ENCODE data around the gene CNTN5.
"Not testable (repeated sequence)": the region's sequence is repeated elsewhere in the genome, so short reads cannot be mapped to it uniquely, and the experiment has no call there.

Gene CNTN5

DNA sequence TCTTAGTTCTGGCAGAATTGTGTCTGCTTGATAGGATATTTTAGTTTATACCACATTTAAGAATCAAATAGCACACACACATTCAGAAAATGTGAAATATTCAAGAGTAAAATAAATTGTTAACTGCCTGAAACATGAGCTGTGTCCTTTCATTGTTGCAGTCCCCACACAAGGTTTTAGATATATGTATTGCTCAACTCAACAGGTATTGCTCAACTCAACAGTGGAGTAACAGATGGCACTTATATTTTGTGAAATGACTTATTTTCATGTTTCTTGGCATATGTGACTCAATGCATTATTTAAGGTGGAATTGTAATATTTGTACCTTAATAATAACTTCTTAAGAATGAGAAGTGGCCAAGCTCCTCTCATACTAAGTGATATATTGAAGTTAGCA, 760.3 kb downstream of the CNTN5 start:
- DNase-seq (ENCODE audit: low read depth) = no peak

- no peak for DNase-seq (ENCODE audit: low read depth)
Measured at GRCh38 chr11:99791354-99791753, 770.6 kb downstream of the CNTN5 start.

DNA sequence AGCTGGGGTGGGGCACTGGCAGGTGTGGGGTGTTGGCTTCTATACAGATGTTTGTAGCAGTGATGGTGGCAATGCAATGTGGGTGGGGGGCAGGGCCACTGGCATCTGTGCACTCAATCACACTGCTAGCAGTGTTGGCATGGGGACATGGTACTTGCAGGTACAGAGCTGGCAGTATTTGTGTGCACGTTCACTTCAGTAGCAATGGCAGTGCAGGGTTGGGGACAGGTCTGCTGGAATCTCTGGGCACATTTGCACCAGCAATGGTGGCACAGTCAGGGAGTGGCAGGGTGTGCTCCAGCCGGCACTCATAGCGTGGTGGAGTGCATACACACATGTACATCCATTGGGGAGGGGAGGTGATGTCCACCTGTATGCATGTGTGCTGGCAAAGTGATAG, 775.2 kb downstream of the CNTN5 start:
- DNase-seq (ENCODE audit: low read depth) = no peak

GRCh38 chr11:99803501-99803900, 782.8 kb downstream of the CNTN5 start:
- no peak for DNase-seq (ENCODE audit: low read depth)

DNA sequence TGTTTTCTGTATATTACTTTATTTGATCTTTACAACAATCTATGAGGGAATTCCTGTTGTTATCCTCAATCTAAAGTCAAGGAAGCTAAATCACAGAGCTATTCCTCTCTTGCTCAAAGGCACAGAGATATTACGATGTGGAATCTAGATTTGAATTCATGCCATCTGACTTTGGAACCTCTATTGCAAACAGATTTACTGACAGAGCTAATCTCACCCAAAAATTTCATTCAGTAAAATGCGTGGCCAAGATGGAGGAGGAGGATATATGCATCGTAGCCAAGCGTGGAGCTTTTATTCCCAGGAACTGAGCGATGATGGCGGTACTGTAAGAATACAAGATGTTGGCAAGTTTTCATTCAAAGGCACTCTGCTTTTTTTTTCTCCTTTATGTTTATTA, 791.8 kb downstream of the CNTN5 start:
- no peak for DNase-seq (ENCODE audit: low read depth)

- DNase-seq (ENCODE audit: low read depth) = no peak
Measured at GRCh38 chr11:99814021-99814420, 793.3 kb downstream of the CNTN5 start.

- no peak for DNase-seq (ENCODE audit: low read depth)
Measured at GRCh38 chr11:99814738-99815137, 794.0 kb downstream of the CNTN5 start.

- no peak for DNase-seq (ENCODE audit: low read depth)
Measured at GRCh38 chr11:99818991-99819390, 798.2 kb downstream of the CNTN5 start.

- no peak for DNase-seq (ENCODE audit: low read depth)
Measured at GRCh38 chr11:99822846-99823565, 802.3 kb downstream of the CNTN5 start.

GRCh38 chr11:99836739-99837138, 816.0 kb downstream of the CNTN5 start:
- DNase-seq (ENCODE audit: low read depth) = not testable (repeated sequence)

DNA sequence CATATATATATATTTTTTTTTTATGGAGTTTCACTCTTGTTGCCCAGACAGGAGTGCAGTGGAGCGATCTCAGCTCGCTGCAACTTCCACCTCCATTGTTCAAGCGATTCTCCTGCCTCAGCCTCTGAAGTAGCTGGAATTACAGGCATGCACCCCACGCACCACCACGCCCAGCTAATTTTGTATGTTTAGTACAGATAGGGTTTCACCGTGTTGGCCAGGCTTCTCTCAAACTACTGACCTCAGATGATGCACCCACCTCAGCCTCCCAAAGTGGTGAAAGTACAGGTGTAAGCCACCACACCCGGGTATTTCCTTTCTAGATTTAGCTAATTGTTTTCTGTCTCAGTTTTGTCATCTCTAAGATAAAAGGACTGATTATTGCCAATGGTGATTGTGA, 821.1 kb downstream of the CNTN5 start:
- DNase-seq (ENCODE audit: low read depth) = no peak

- DNase-seq (ENCODE audit: low read depth) = no peak
Measured at GRCh38 chr11:99865951-99866350, 845.2 kb downstream of the CNTN5 start.

- DNase-seq (ENCODE audit: low read depth) = no peak
Measured at GRCh38 chr11:99881610-99882009, 860.9 kb downstream of the CNTN5 start.

- DNase-seq (ENCODE audit: low read depth) = no peak
Measured at GRCh38 chr11:99884750-99885149, 864.0 kb downstream of the CNTN5 start.

GRCh38 chr11:99887481-99887880, 866.7 kb downstream of the CNTN5 start:
- no peak for DNase-seq (ENCODE audit: low read depth)

DNA sequence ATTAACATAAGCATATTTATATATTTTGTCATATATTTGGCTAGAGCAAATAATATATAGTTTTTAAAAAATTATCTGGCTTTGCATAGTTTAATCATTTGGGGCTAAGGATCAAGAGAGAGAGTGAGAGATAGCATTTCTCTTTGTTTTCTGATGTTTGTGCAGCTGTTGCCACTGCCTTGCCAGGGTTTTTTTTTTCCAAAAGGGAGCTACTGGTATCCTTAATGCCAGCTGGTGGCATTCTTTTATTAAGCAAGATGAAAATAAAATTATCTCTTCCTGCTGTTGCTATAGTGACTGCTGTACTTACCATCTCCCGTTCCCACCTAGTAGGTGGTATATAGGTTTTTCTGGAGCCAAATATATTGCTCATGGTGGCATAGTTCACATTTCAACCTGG, 873.1 kb downstream of the CNTN5 start:
- DNase-seq (ENCODE audit: low read depth) = no peak

DNA sequence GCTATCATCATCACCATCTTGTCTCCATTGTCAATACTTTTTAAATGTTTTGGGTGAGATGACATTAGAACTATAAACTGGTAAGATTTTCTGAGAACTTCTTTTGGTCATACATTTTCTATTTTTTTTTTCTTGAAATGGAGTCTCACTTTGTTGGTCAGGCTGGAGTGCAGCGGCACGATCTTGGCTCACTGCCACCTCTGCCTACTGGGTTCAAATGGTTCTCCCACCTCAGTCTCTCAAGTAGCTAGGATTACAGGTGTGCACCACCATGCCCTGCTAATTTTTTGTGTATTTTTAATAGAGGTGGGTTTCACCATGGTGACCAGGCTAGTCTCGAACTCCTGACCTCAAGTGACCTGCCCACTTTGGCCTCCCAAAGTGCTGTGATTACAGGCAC, 880.4 kb downstream of the CNTN5 start:
- DNase-seq (ENCODE audit: low read depth) = no peak

GRCh38 chr11:99911116-99911515, 890.4 kb downstream of the CNTN5 start:
- DNase-seq (ENCODE audit: low read depth) = no peak

DNA sequence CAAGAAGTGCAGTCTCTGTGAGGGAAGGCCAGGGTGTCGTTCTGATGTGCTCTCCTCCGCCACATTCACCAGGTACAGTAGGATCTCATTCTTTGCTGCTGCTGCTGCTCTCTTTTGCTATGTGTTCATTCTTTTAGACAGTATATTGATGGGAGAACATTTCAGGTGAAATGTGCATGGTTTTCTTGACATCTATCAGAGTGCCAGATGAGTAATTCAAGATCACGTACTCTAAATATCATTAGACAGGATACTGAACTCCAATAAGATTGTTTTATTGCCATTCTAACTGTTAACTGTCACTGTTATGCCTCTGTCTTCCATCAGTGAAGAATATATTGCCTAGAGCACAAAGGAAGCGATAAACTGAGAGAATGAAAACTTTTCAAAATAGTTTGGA, 895.3 kb downstream of the CNTN5 start:
- DNase-seq (ENCODE audit: low read depth) = no peak

- no peak for DNase-seq (ENCODE audit: low read depth)
Measured at GRCh38 chr11:99918761-99919160, 898.0 kb downstream of the CNTN5 start.

- DNase-seq (ENCODE audit: low read depth) = no peak
Measured at GRCh38 chr11:99920956-99921355, 900.2 kb downstream of the CNTN5 start.

GRCh38 chr11:99925968-99926367, 905.2 kb downstream of the CNTN5 start:
- no peak for DNase-seq (ENCODE audit: low read depth)

DNA sequence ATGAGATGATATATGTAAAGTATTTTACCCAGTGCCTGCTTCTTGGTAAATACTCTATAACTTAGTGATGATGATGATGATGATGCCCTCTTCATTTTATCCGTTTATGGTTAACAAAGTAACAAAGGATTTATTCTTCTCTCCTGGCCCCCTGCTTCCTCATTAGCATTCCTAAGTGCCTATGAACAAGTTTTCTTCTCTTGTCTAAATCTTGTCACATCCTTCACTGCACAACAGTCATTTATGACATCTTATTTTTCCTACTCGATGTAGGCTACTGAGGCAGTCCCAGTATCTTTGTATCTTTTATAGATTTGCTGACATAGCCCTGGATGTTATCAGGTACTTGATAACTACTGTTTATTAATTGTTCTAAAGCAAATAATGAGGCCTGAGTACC, 911.9 kb downstream of the CNTN5 start:
- no peak for DNase-seq (ENCODE audit: low read depth)

DNA sequence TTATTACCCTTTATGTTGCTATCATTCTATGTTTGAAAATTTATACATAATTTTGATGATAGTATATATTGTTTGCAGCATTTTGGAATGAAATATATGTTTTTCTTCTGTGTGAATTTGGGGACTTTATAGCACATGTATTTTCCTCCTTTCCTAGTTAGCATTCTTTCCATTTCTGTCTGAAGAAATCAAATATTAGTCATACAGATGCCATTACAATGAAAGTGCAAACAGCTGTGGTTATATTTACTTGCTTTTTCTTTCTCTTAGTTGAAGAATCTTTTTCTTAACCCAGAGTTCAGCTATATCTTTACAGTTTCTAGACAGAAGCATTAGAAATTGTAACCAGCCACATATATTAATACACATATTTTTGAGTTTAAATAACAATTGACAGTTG, 913.3 kb downstream of the CNTN5 start:
- DNase-seq (ENCODE audit: low read depth) = no peak

- DNase-seq (ENCODE audit: low read depth) = no peak
Measured at GRCh38 chr11:99937330-99937729, 916.6 kb downstream of the CNTN5 start.
